GM12878 (cell line): Measurements from ENCODE around the gene WDR26. TPM values are rescaled to one million over a fixed set of nuclear protein-coding genes. Genes with fewer than 3 reads are reported as not detected.

Experiments used
- ATAC-seq: fragments of 200-7000 bp; cut with Tn5 transposase; 3 replicates; pipeline ENCODE4 v1.9.1; 2020; ENCODE audit warnings: mild to moderate bottlenecking, moderate library complexity
- BruUV-seq: library from RNA; stranded (reverse); fragments of 400-500 nt; replicated peaks from 2 replicates; lab custom pipeline; 2021; lab: Mats Ljungman, UMichigan
- CTCF ChIA-PET: fragments of 300-600 bp; sonication (Branson Sonifier 250); formaldehyde crosslinking; extraction: SDS; loops from one replicate; lab custom pipeline; 2021; ENCODE audit warnings: inconsistent platforms; lab: Yijun Ruan, JAX
- POLR2A ChIA-PET: fragments of 350-600 bp; formaldehyde crosslinking; extraction: SDS; loops from one replicate; lab custom pipeline; 2021; ENCODE audit warnings: inconsistent platforms; lab: Charles Lee
- RAD21 ChIA-PET: fragments of 300-600 bp; sonication (Branson Sonifier 250); formaldehyde crosslinking; loops from one replicate; lab custom pipeline; 2023; ENCODE audit warnings: antibody characterized with exemption; ENCODE audit not compliant: unreplicated experiment; lab: Charles Lee
- SMC1A ChIA-PET: fragments of 300-600 bp; sonication (Branson Sonifier 250); formaldehyde crosslinking; loops from one replicate; lab custom pipeline; 2023; ENCODE audit not compliant: unreplicated experiment, uncharacterized antibody; lab: Charles Lee
- DNase-seq: peaks from one replicate; pipeline ENCODE4 v3.0.0-alpha.2; 2011; ENCODE audit warnings: low read depth, low spot score
- FAIRE-seq: peaks from 3 replicates; lab custom pipeline; 2011; peaks lifted over from hg19 to GRCh38; lab: Jason Lieb, UNC
- H2AFZ ChIP-seq: 2 replicates; pipeline ENCODE4 v1.6.0; 2011; ENCODE audit warnings: low read depth, low read length, control low read depth; ENCODE audit not compliant: control insufficient read depth
- H3K27ac ChIP-seq: 2 replicates; pipeline ENCODE4 v1.5.1; 2011; ENCODE audit warnings: control low read depth; ENCODE audit not compliant: control insufficient read depth, insufficient read depth
- H3K27me3 ChIP-seq, 2 experiments: replicated peaks in 1 of 2; 2 replicates each; pipeline versions ENCODE4 v1.6.0 to v1.6.1; 2011; ENCODE audit warnings: low read length in 1 of 2; ENCODE audit not compliant: control insufficient read depth in 2 of 2, insufficient read depth in 2 of 2
- H3K36me3 ChIP-seq, 2 experiments: 2 replicates each; pipeline ENCODE4 v1.5.1; 2011; ENCODE audit warnings: low read length in 1 of 2; ENCODE audit not compliant: control insufficient read depth in 2 of 2, insufficient read depth in 2 of 2
- H3K4me1 ChIP-seq: 2 replicates; pipeline ENCODE4 v1.6.1; 2011; ENCODE audit warnings: mild to moderate bottlenecking, low read length, moderate library complexity, mixed read lengths; ENCODE audit not compliant: control insufficient read depth, insufficient read depth
- H3K4me2 ChIP-seq: 2 replicates; pipeline ENCODE4 v1.6.0; 2011; ENCODE audit warnings: control low read depth; ENCODE audit not compliant: control insufficient read depth, insufficient read depth
- H3K4me3 ChIP-seq: fragments of 200-600 bp; sonication (generic); 2 replicates; pipeline ENCODE4 v1.5.1; 2016
- H3K79me2 ChIP-seq: 2 replicates; pipeline ENCODE4 v1.6.0; 2011; ENCODE audit warnings: low read length; ENCODE audit not compliant: control insufficient read depth, insufficient read depth
- H3K9ac ChIP-seq: 2 replicates; pipeline ENCODE4 v1.8.0; 2011; ENCODE audit warnings: low read length, control low read depth, mixed read lengths; ENCODE audit not compliant: control insufficient read depth, insufficient read depth
- H3K9me3 ChIP-seq: replicated peaks from 3 replicates; pipeline ENCODE4 v1.5.1; 2011; ENCODE audit warnings: mild to moderate bottlenecking, low read length; ENCODE audit not compliant: control insufficient read depth, insufficient read depth
- H4K20me1 ChIP-seq: 2 replicates; pipeline ENCODE4 v1.6.0; 2011; ENCODE audit not compliant: control insufficient read depth, insufficient read depth
- CHD4 ChIP-seq: fragments of 200-600 bp; sonication (generic); IDR thresholded peaks from 2 replicates; pipeline ENCODE4 v1.6.1; 2016; ENCODE audit warnings: mild to moderate bottlenecking
- POLR2AphosphoS5 ChIP-seq: IDR thresholded peaks from 2 replicates; pipeline ENCODE4 v1.6.1; 2011; ENCODE audit warnings: mild to moderate bottlenecking, low read length, inconsistent platforms
- SP1 ChIP-seq: IDR thresholded peaks from one replicate; pipeline ENCODE4 v1.6.1; 2011; ENCODE audit warnings: low read depth, low read length
- WGBS: methylation state at CpG from one replicate; pipeline ENCODE4 v1.1.6; 2016; ENCODE audit warnings: low lambda C conversion rate; ENCODE audit not compliant: insufficient replicate concordance, insufficient coverage; ENCODE audit errors: missing lambda C conversion rate; 5-methylcytosine and 5-hydroxymethylcytosine counted together
- in situ Hi-C: fragments of 300-500 bp; cut with MboI; formaldehyde crosslinking; loops from 9 replicates; pipeline ENCODE4 v1.14.3; 2018; ENCODE audit warnings: mixed read lengths
- intact Hi-C: fragments of 100-400 bp; cut with micrococcal nuclease; formaldehyde crosslinking; loops from one replicate; pipeline ENCODE4 v1.14.2; 2022; ENCODE audit not compliant: unreplicated experiment
- polyA plus RNA-seq, 11 experiments: library from polyadenylated mRNA; depleted of rRNA in 4 of 11; unstranded in 6 of 11; stranded (reverse) in 5 of 11; fragments of >200 nt; fragmentation: Nextera tagmentation in 4 of 11; fragmentation: Illumina TruSeq in 1 of 11; extraction: Ambion mirVana in 4 of 11; extraction: Trizol in 1 of 11; gene quantifications; 1 replicate in 1 of 11; 2 replicates in 10 of 11; pipeline versions ENCODE4 v1.2.1 to v1.2.3, GENCODE V29; 2011 to 2016; ENCODE audit warnings: inconsistent platforms in 2 of 11, missing spikeins in 2 of 11, low read depth in 1 of 11
- total RNA-seq, 4 experiments: library from RNA; depleted of rRNA in 3 of 4; stranded (reverse); fragments of >200 nt in 3 of 4; fragmentation: Illumina TruSeq in 1 of 4; extraction: Trizol in 1 of 4; gene quantifications; 2 replicates each; pipeline versions ENCODE4 v1.2.1 to v1.2.3, GENCODE V29; 2013 to 2021
- TF ChIP-seq, protein P1 (sequence below): IDR thresholded peaks from 2 replicates; pipeline ENCODE4 v1.6.1; 2012; ENCODE audit warnings: improper control_type of control experiment, low read depth, low read length; ENCODE audit not compliant: insufficient replicate concordance
- TF ChIP-seq, protein P2 (sequence below): fragments of 450-650 bp; IDR thresholded peaks from 2 replicates; pipeline ENCODE4 v1.6.1; 2017; ENCODE audit warnings: mild to moderate bottlenecking, low read depth, inconsistent platforms; ENCODE audit not compliant: poor library complexity, severe bottlenecking

Gene WDR26
- total and polyA plus RNA-seq, 10 of the 15 experiments (the other 5 are each of a cell fraction or from before 2014, with no cell fraction given): 6.6 to 47.0 (median 24.4) TPM

DNA sequence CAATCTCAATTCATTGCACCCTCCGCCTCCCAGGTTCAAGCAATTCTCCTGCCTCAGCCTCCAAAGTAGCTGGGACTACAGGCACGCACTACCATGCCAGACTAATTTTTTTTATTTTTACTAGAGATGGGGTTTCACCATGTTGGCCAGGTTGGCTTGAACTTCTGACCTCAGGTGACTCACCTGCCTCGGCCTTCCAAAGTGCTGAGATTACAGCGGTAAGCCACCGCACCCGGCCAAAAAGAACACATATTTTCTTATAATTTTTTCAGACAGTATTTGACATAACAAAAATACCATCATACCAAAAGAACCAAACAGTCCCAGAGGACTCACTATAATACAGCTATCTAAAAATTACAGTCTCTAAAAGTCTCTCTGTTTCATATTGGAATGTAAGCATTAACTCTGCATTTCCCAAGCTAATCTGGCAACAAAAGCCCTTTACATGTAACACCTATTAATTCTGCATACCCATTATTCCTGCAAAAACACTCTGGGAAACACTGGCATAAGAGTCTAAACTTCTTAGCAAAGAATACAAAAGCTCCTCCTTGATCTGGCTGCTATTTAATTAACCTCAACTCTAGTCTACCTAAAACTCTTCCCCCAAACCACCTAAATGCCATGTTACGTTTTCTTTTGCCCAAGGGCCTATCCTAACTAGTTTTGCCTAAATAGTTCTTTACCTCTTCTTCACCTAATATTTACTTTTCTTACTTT is 26.9 kb downstream of the WDR26 start:
- H3K27me3 ChIP-seq: no peaks in the 10 kb centered on the region
- intact Hi-C loops: no loop called here
- ChIA-PET SMC1A (interaction anchor here (0.9 to 1.2 kb wide), 3 partner anchors 8 to 211 kb away, joined by 3 to 5 read pairs (median 4); no protein-coding TSS in a partner anchor), CTCF (interaction anchor here (1.4 kb wide), 2 partner anchors 24 to 50 kb away, joined by 5 to 7 read pairs; no protein-coding TSS in a partner anchor), POLR2A (no interaction called here), RAD21 (interaction anchor here (1.2 kb wide), 1 partner anchor 49 kb away, joined by 4 read pairs; no protein-coding TSS in a partner anchor)
- DNase-seq (no peak), FAIRE-seq (no peak), ATAC-seq (no peak)
- peaks cover 0 to 15% of the 10 kb centered on the region in 2 experiments for H3K36me3 ChIP-seq
- H2AFZ ChIP-seq: no peak overlapping the region
- no peak overlapping the region for H3K4me2 ChIP-seq
- 55% methylated on average over 7 of the region's 7 CpGs for WGBS
- no TSS peak for BruUV-seq
- no peaks in the 10 kb centered on the region; the same call in 1 of the 2 replicates for H3K79me2 ChIP-seq
- no peak overlapping the region for H3K9ac ChIP-seq
- in situ Hi-C loops: no loop called here
- H4K20me1 ChIP-seq: no peaks in the 10 kb centered on the region; the same call in 1 of the 2 replicates
- H3K27ac ChIP-seq: no peak overlapping the region
- no peaks in the 10 kb centered on the region for H3K9me3 ChIP-seq
- no peaks in the 10 kb centered on the region for H3K4me1 ChIP-seq
- TF ChIP-seq, protein P1, sequence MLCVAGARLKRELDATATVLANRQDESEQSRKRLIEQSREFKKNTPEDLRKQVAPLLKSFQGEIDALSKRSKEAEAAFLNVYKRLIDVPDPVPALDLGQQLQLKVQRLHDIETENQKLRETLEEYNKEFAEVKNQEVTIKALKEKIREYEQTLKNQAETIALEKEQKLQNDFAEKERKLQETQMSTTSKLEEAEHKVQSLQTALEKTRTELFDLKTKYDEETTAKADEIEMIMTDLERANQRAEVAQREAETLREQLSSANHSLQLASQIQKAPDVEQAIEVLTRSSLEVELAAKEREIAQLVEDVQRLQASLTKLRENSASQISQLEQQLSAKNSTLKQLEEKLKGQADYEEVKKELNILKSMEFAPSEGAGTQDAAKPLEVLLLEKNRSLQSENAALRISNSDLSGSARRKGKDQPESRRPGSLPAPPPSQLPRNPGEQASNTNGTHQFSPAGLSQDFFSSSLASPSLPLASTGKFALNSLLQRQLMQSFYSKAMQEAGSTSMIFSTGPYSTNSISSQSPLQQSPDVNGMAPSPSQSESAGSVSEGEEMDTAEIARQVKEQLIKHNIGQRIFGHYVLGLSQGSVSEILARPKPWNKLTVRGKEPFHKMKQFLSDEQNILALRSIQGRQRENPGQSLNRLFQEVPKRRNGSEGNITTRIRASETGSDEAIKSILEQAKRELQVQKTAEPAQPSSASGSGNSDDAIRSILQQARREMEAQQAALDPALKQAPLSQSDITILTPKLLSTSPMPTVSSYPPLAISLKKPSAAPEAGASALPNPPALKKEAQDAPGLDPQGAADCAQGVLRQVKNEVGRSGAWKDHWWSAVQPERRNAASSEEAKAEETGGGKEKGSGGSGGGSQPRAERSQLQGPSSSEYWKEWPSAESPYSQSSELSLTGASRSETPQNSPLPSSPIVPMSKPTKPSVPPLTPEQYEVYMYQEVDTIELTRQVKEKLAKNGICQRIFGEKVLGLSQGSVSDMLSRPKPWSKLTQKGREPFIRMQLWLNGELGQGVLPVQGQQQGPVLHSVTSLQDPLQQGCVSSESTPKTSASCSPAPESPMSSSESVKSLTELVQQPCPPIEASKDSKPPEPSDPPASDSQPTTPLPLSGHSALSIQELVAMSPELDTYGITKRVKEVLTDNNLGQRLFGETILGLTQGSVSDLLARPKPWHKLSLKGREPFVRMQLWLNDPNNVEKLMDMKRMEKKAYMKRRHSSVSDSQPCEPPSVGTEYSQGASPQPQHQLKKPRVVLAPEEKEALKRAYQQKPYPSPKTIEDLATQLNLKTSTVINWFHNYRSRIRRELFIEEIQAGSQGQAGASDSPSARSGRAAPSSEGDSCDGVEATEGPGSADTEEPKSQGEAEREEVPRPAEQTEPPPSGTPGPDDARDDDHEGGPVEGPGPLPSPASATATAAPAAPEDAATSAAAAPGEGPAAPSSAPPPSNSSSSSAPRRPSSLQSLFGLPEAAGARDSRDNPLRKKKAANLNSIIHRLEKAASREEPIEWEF: no peak
- TF ChIP-seq SP1 (no peak), POLR2AphosphoS5 (no peak), CHD4 (no peak)
- TF ChIP-seq, protein P2, sequence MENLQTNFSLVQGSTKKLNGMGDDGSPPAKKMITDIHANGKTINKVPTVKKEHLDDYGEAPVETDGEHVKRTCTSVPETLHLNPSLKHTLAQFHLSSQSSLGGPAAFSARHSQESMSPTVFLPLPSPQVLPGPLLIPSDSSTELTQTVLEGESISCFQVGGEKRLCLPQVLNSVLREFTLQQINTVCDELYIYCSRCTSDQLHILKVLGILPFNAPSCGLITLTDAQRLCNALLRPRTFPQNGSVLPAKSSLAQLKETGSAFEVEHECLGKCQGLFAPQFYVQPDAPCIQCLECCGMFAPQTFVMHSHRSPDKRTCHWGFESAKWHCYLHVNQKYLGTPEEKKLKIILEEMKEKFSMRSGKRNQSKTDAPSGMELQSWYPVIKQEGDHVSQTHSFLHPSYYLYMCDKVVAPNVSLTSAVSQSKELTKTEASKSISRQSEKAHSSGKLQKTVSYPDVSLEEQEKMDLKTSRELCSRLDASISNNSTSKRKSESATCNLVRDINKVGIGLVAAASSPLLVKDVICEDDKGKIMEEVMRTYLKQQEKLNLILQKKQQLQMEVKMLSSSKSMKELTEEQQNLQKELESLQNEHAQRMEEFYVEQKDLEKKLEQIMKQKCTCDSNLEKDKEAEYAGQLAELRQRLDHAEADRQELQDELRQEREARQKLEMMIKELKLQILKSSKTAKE: no peak
- no peak overlapping the region for H3K4me3 ChIP-seq
